Endothelial cell of umbilical vein (primary cell): Measurements from ENCODE around the gene SETBP1. TPM values are rescaled to one million over a fixed set of nuclear protein-coding genes. Genes with fewer than 3 reads are reported as not detected.

Experiments
- BruUV-seq: library from RNA; stranded (reverse); fragments of 400-500 nt; replicated peaks from 2 replicates; lab custom pipeline; 2021; lab: Mats Ljungman, UMichigan
- CTCF ChIA-PET: fragments of 300-600, 350-600 bp; sonication (Branson Sonifier 250); formaldehyde crosslinking; loops from one replicate; lab custom pipeline; 2021; ENCODE audit warnings: antibody characterized with exemption, inconsistent platforms; lab: Charles Lee
- POLR2A ChIA-PET: fragments of 300-600, 350-600 bp; sonication (Branson Sonifier 250); formaldehyde crosslinking; loops from one replicate; lab custom pipeline; 2021; ENCODE audit warnings: antibody characterized with exemption, inconsistent platforms; lab: Charles Lee
- DNase-seq: peaks from one replicate; pipeline ENCODE4 v3.0.0-alpha.2; 2011; ENCODE audit warnings: low read depth, low spot score
- FAIRE-seq: peaks from 2 replicates; lab custom pipeline; 2011; peaks lifted over from hg19 to GRCh38; lab: Jason Lieb, UNC
- H2AFZ ChIP-seq: 2 replicates; pipeline ENCODE4 v1.6.0; 2012; ENCODE audit warnings: low read depth, low read length, control low read depth, inconsistent platforms
- H3K27ac ChIP-seq: 2 replicates; pipeline ENCODE4 v1.5.1; 2011; ENCODE audit warnings: low read depth, mild to moderate bottlenecking, control low read depth, low read length, moderate library complexity; ENCODE audit not compliant: insufficient read depth
- H3K27me3 ChIP-seq, 2 experiments: 2 replicates each; pipeline versions ENCODE4 v1.6.0 to v1.6.1; 2011; ENCODE audit warnings: low read length in 2 of 2, mixed read lengths in 1 of 2; ENCODE audit not compliant: control insufficient read depth in 2 of 2, insufficient read depth in 2 of 2
- H3K36me3 ChIP-seq, 2 experiments: 2 replicates in 1 of 2; 3 replicates in 1 of 2; pipeline ENCODE4 v1.5.1; 2011; ENCODE audit warnings: low read length in 2 of 2, mild to moderate bottlenecking in 1 of 2, moderate library complexity in 1 of 2; ENCODE audit not compliant: control insufficient read depth in 2 of 2, insufficient read depth in 2 of 2; ENCODE audit errors: extremely low read depth in 1 of 2
- H3K4me1 ChIP-seq: 3 replicates; pipeline ENCODE4 v1.5.1; 2011; ENCODE audit warnings: mild to moderate bottlenecking, low read length; ENCODE audit not compliant: control insufficient read depth, insufficient read depth; ENCODE audit errors: extremely low read depth
- H3K4me2 ChIP-seq: 2 replicates; pipeline ENCODE4 v1.6.1; 2011; ENCODE audit warnings: low read length, control low read depth, mixed read lengths; ENCODE audit not compliant: insufficient read depth
- H3K4me3 ChIP-seq, 3 experiments: fragments of 200-600 bp in 1 of 3; sonication (generic), shearing (Covaris generic) in 1 of 3; replicated peaks in 1 of 3; 2 replicates each; pipeline ENCODE4 v1.5.1; 2011 to 2016; ENCODE audit warnings: control low read depth in 3 of 3, low read length in 3 of 3, mild to moderate bottlenecking in 2 of 3, inconsistent platforms in 1 of 3, low read depth in 1 of 3, moderate library complexity in 1 of 3; ENCODE audit not compliant: insufficient read depth in 1 of 3
- H3K79me2 ChIP-seq: 2 replicates; pipeline ENCODE4 v1.6.0; 2012; ENCODE audit warnings: low read length, inconsistent platforms; ENCODE audit not compliant: control insufficient read depth, insufficient read depth
- H3K9ac ChIP-seq: replicated peaks from 2 replicates; pipeline ENCODE3; 2011; ENCODE audit warnings: low read length, control low read depth; ENCODE audit not compliant: insufficient read depth; ENCODE audit errors: extremely low read depth
- H3K9me1 ChIP-seq: replicated peaks from 3 replicates; pipeline ENCODE4 v1.6.0; 2011; ENCODE audit warnings: mild to moderate bottlenecking, low read length; ENCODE audit not compliant: control insufficient read depth, insufficient read depth; ENCODE audit errors: extremely low read depth
- H3K9me3 ChIP-seq: replicated peaks from 2 replicates; pipeline ENCODE4 v1.5.1; 2012; ENCODE audit warnings: low read length, inconsistent platforms; ENCODE audit not compliant: control insufficient read depth, insufficient read depth
- H4K20me1 ChIP-seq: replicated peaks from 2 replicates; pipeline ENCODE3; 2011; ENCODE audit warnings: mild to moderate bottlenecking, low read length; ENCODE audit not compliant: control insufficient read depth, insufficient read depth; ENCODE audit errors: extremely low read depth
- CTCF ChIP-seq, 2 donors: IDR thresholded peaks; 1 replicate in 1 of 2; 2 replicates in 1 of 2; pipeline ENCODE4 v1.5.1; 2011; ENCODE audit warnings: low read length in 2 of 2, mild to moderate bottlenecking in 2 of 2, moderate library complexity in 2 of 2, control low read depth in 1 of 2, inconsistent platforms in 1 of 2, low read depth in 1 of 2; ENCODE audit not compliant: insufficient read depth in 1 of 2; ENCODE audit errors: extremely low read depth in 1 of 2
- EZH2 ChIP-seq: IDR thresholded peaks from 2 replicates; pipeline ENCODE4 v1.6.1; 2012; ENCODE audit warnings: borderline replicate concordance, low read depth, mild to moderate bottlenecking, moderate library complexity, low read length, inconsistent platforms; ENCODE audit not compliant: severe bottlenecking
- FOS ChIP-seq: IDR thresholded peaks from 2 replicates; pipeline ENCODE4 v1.6.1; 2011; ENCODE audit warnings: mild to moderate bottlenecking, low read length, moderate library complexity, borderline replicate concordance; ENCODE audit not compliant: insufficient read depth
- GATA2 ChIP-seq: IDR thresholded peaks from 2 replicates; pipeline ENCODE4 v1.7.0; 2011; ENCODE audit warnings: low read depth, mild to moderate bottlenecking, moderate library complexity, mixed read lengths, low read length; ENCODE audit not compliant: insufficient read length, insufficient read depth
- JUN ChIP-seq: IDR thresholded peaks from 2 replicates; pipeline ENCODE4 v1.6.1; 2011; ENCODE audit warnings: borderline replicate concordance, low read depth; ENCODE audit not compliant: insufficient read length, insufficient read depth
- MAX ChIP-seq: IDR thresholded peaks from 2 replicates; pipeline ENCODE4 v1.6.1; 2011; ENCODE audit not compliant: insufficient read depth, insufficient read length
- MYC ChIP-seq: IDR thresholded peaks from one replicate; pipeline ENCODE4 v1.6.1; 2011; ENCODE audit warnings: mild to moderate bottlenecking, low read depth, low read length
- POLR2A ChIP-seq: IDR thresholded peaks from 2 replicates; pipeline ENCODE4 v1.6.1; 2012; ENCODE audit warnings: low read depth, mild to moderate bottlenecking, control low read depth, low read length
- POLR2AphosphoS5 ChIP-seq: IDR thresholded peaks from 2 replicates; pipeline ENCODE4 v1.6.1; 2012; ENCODE audit warnings: low read depth, mild to moderate bottlenecking, control low read depth, low read length, moderate library complexity; ENCODE audit not compliant: insufficient read depth
- dilution Hi-C: fragments of 300-500 bp; cut with MboI; formaldehyde crosslinking; loops from one replicate; pipeline ENCODE4 v1.15.0; 2019; ENCODE audit warnings: low sequenced_read_pairs; ENCODE audit not compliant: extremely low pct_ligation_motif_present
- intact Hi-C: fragments of 100-400 bp; cut with micrococcal nuclease; formaldehyde crosslinking; loops from one replicate; pipeline ENCODE4 v1.10.0; 2022
- polyA plus RNA-seq, 4 experiments: library from polyadenylated mRNA; depleted of rRNA in 3 of 4; stranded (reverse) in 3 of 4; unstranded in 1 of 4; fragments of >200 nt; gene quantifications; 2 replicates each; pipeline versions ENCODE4 v1.2.1 to v1.2.3, GENCODE V29; 2011 to 2012; ENCODE audit warnings: missing spikeins in 1 of 4
- total RNA-seq: library from RNA; stranded (reverse); gene quantifications from 2 replicates; pipeline ENCODE4 v1.2.3, GENCODE V29; 2021

Gene SETBP1
- total and polyA plus RNA-seq, 2 donors (not counting 3 experiments of a cell fraction or from before 2014, with no cell fraction given) = 0.76 to 3.1 TPM

GRCh38 chr18:44942073-44942472 lies 261.4 kb downstream of the SETBP1 start:
- H4K20me1 ChIP-seq = no peaks in the 10 kb centered on the region
- H3K9me1 ChIP-seq = no peaks in the 10 kb centered on the region
- no peak for DNase-seq
- no peaks in the 10 kb centered on the region for H3K9me3 ChIP-seq
- no peaks in the 10 kb centered on the region for H3K27me3 ChIP-seq
- no peaks in the 10 kb centered on the region for H3K4me1 ChIP-seq
- no TSS peak for BruUV-seq
- H3K9ac ChIP-seq = no peak overlapping the region
- intact Hi-C loops = no loop called here
- H3K4me3 ChIP-seq = no peak overlapping the region
- no peak for FAIRE-seq
- no peak overlapping the region for H3K4me2 ChIP-seq
- H2AFZ ChIP-seq = no peak overlapping the region
- CTCF ChIA-PET = no interaction called here
- no peak for TF ChIP-seq POLR2AphosphoS5
- TF ChIP-seq MYC = no peak
- no peak for TF ChIP-seq EZH2
- no peak for TF ChIP-seq FOS
- TF ChIP-seq MAX = no peak
- no peak for TF ChIP-seq POLR2A
- TF ChIP-seq CTCF (IDR thresholded peaks at IDR 0.05; ENCODE audit: extremely low read depth in 1 of 2, insufficient read depth in 1 of 2, low read depth in 1 of 2, low read length in 2 of 2) = no peak
- no peak for TF ChIP-seq GATA2
- TF ChIP-seq JUN = no peak
- H3K36me3 ChIP-seq = no peaks in the 10 kb centered on the region
- dilution Hi-C loops = no loop called here
- POLR2A ChIA-PET = no interaction called here
- no peaks in the 10 kb centered on the region for H3K79me2 ChIP-seq
- H3K27ac ChIP-seq = no peak overlapping the region
